Measurements from ENCODE around the gene NR6A1.

NR6A1 gene

GRCh38 chr9:124720429-124721108 lies 50.5 kb downstream of the NR6A1 start:
- DNase-seq, result no peak

- no peak for DNase-seq
Observed at GRCh38 chr9:124718928-124719327, 52.2 kb downstream of the NR6A1 start.

- DNase-seq, result no peak
Observed at GRCh38 chr9:124717597-124717996, 53.5 kb downstream of the NR6A1 start.

- DNase-seq, result no peak
Observed at GRCh38 chr9:124716808-124717207, 54.3 kb downstream of the NR6A1 start.

GRCh38 chr9:124710766-124711165 lies 60.3 kb downstream of the NR6A1 start:
- no peak for DNase-seq

GRCh38 chr9:124709292-124709690 lies 61.8 kb downstream of the NR6A1 start:
- no peak for DNase-seq

GRCh38 chr9:124708633-124709291 lies 62.3 kb downstream of the NR6A1 start:
- no peak for DNase-seq

- no peak for DNase-seq
Observed at GRCh38 chr9:124708074-124708473, 63.0 kb downstream of the NR6A1 start.

- DNase-seq, result no peak
Observed at GRCh38 chr9:124707666-124708065, 63.4 kb downstream of the NR6A1 start.

GRCh38 chr9:124706685-124707084 lies 64.4 kb downstream of the NR6A1 start:
- no peak for DNase-seq

GRCh38 chr9:124699575-124699974 lies 71.5 kb downstream of the NR6A1 start:
- DNase-seq, result no peak

GRCh38 chr9:124698265-124698664 lies 72.8 kb downstream of the NR6A1 start:
- DNase-seq, result no peak

GRCh38 chr9:124697326-124698200 lies 73.5 kb downstream of the NR6A1 start:
- DNase-seq, result no peak

GRCh38 chr9:124696101-124696500 lies 75.0 kb downstream of the NR6A1 start:
- DNase-seq, result no peak

GRCh38 chr9:124695280-124695890 lies 75.7 kb downstream of the NR6A1 start:
- no peak for DNase-seq

GRCh38 chr9:124694414-124695279 lies 76.5 kb downstream of the NR6A1 start:
- no peak for DNase-seq

GRCh38 chr9:124693403-124693802 lies 77.7 kb downstream of the NR6A1 start:
- no peak for DNase-seq

GRCh38 chr9:124688238-124688904 lies 82.7 kb downstream of the NR6A1 start:
- no peak for DNase-seq

GRCh38 chr9:124686918-124687317 lies 84.2 kb downstream of the NR6A1 start:
- no peak for DNase-seq

GRCh38 chr9:124685217-124685616 lies 85.9 kb downstream of the NR6A1 start:
- DNase-seq, result no peak

- DNase-seq, result no peak
Observed at GRCh38 chr9:124684169-124684568, 86.9 kb downstream of the NR6A1 start.

- no peak for DNase-seq
Observed at GRCh38 chr9:124683043-124683442, 88.1 kb downstream of the NR6A1 start.

All from stimulated activated naive CD4-positive, alpha-beta T cell (primary cell).